RKO (cell line): ENCODE measurements around the gene DNAH12.
A peak's percentile ranks its signal among the peaks of the same experiment; 100 is the strongest.
"Not testable (repeated sequence)": the region's sequence is repeated elsewhere in the genome, so short reads cannot be mapped to it uniquely, and the experiment has no call there.

Experiments used
- DNase-seq: peaks from one replicate; pipeline ENCODE4 v3.0.0-alpha.2; 2016; ENCODE audit warnings: low spot score

DNAH12 gene

DNA sequence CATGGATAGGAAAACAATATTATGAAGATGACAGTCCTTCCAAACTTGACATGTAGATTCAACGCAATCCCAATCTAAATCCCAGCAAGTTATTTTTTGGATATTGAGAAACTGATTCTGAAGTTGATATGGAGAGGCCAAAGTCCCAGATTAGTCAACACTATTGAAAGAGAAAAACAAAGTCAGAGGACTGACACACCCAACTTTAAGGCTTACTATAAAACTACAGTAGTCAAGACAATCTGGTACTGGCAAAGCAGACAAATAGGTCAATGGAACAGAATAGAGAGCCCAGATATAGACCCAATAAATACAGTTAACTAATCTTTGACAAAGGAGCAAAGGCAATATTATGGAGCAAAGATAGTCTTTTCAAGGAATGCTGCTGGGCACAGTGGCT, 132.4 kb downstream of the DNAH12 start:
- no peak for DNase-seq

DNA sequence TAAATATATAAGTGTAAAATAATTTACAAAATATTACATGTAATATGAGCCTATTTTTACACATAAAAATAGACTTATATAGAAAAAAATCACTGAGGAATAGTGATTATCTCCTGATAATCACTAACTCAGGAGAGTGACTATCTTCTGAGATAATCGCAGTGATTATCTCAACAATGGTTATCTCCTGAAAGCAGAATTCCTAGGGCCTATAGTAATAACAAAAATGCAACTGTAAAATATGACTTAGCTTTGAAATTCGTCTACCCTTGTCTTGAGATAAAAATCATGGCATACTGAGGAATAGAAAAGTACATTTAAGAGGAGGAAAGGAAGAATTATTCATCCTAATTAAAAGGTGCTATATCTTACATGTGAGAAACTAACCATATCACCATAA, 134.7 kb downstream of the DNAH12 start:
- DNase-seq = no peak

DNA sequence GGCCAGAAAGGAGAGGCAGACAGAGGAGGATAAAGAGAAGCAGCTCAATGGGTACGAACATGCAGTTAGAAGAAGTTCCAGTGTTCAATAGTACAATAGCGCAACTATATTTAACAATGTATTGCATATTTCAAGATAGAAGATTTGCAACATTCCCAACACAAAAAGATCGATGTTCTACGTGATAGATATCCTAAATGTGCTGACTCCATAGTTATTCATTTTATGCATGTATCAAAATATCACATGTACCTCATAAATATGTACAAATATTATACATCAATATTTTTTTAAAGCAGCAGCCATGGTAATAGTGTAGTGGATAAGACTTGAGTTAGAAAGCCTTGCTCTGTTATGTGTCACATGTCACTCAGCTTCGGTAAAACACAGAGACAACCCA, 141.5 kb downstream of the DNAH12 start:
- no peak for DNase-seq

DNA sequence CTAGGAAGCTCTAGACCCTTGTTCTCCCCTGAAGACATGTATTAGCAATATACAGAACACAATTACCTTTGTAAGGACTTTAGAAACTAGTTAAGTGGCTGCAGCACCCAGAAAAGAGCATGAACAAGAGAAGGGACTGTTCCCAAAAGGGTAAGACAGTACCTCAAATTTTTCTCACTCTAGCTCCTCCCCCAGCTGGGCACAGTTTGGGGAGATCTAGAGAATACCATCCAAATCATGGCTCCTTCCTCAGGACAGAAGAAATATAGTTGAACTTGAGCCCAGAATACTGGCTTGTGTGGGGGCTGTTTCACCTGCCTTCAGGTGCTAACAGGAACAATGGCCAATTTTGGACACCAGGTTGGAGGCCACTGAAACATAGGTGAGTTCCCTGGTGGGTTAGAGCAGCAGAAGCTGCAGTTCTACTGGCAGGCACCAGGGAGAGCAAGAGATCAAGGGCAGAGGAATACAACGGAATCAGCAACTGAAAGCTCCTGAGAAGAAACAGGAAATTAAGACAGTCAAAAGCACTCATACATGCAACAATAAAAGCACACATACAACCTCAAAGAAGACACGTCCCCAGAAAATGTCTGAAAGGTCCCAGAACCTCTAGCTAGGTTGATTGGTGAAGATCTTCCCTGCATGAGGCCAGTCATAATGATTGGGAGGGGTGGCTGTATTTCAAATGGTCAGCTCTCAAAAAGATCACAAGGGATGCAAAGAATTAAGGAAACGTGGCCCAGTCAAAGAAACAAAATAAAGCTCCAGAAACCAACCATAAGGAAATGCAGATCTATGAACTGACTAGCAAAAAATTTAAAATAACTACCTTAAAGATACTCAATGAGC, 146.7 kb downstream of the DNAH12 start:
- peak; percentile 77 for DNase-seq

DNA sequence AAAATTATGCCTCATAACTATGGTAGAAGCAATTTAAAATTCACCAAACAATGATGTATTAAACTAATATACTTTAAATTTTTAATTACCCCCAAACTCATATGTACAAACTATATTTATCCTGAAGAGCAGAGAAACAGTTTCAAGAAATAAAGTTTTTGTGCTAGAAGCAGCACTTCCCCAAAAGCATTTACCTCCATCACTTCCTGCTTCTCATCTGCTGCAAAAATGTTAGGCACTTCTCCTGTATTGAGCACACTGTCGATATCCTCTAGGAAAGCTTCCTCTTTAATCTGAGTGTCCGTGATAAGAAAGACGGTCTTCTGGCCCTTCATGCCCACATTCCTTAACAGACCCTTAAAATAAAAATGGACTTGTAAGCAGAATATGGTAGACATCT, 150.2 kb downstream of the DNAH12 start:
- no peak for DNase-seq

DNA sequence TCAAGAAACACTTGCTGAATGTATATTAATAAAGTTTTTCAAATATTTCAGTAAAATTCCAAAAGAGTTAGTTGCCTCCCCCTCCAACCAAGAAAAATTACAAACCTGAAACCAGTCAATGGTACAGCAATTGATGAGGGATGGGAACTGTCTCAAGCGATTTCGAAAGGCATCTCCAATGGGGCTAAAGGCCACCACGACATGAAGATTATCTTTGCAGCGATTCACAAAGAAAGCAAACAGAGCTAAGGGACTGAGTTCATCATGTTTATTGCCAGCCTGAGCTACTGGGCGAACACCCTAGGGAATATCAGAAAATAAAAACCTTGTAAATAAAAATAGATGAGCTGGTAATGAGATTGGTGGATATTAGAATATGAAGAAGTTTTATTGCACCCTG, 152.4 kb downstream of the DNAH12 start:
- DNase-seq = no peak

DNA sequence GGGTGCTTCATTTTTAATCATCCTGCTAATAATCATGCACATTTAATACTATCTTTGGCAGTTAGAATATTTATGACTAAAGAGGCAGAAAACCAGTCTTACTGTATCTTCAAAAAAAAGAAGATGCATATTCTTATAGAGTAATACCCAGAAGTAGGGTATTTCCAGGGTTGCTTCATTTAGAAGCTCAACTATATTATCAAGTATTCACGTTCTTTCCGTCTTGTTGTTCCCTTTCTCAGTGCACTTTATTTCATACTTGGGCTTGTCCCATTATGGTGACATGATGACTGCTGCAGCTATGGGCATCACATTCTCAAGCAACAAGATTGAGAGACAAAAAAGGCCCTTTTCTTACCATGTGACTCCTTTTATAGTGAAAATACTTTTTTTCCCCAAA, 154.9 kb downstream of the DNAH12 start:
- no peak for DNase-seq

DNA sequence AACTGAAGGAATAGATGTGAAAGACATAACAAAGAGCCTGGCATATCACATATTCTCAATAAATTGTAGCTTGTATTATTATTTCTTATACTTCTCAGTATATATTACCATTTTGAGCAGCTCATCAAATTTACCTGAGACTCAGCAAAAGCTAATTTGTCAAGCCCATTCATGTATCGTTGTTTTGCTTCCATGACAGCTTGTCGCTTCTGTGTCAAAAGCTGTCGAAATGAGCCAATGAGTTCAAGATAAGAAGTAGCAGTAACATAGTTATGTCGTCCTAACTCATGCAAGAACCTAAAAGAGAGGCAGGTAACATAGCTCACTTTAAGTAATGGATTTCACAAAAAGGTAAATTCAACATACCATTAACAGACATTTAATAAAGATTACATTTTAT, 157.8 kb downstream of the DNAH12 start:
- DNase-seq = no peak

DNA sequence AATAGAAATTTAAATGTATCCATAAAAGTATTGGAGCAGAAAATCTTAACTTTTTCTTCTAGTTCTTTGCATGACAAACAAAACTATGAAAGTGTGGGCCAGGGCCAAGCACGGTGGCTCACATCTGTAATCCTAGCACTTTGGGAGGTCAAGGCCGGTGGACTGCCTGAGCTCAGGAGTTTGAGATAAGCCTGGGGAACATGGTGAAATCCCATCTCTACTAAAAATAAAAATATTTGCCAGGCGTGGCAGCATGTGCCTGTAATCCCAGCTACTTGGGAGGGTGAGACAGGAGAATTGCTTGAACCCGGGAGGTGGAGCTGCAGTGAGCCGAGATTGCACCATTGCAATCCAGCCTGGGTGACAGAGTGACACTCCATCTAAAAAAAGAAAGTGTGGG, 158.6 kb downstream of the DNAH12 start:
- no peak for DNase-seq

DNA sequence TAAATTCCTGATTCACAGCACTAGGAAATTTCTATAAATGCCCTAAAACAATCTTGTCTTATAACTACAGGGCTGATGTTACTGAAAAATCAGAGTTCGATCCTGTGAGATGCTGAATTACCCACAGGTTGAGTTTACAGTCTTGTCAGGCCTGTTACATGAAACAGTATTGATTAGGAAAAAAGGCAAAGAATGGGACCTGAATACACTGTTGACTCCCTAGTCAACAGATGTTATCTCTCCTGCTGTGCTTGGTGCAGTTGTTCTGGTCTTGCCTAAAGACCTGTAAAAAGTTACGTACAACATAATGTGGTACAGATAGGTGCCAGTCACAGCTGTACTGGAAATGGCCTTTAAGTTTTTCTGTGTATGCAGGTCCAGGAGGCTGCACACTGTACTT, 160.3 kb downstream of the DNAH12 start:
- no peak for DNase-seq

DNA sequence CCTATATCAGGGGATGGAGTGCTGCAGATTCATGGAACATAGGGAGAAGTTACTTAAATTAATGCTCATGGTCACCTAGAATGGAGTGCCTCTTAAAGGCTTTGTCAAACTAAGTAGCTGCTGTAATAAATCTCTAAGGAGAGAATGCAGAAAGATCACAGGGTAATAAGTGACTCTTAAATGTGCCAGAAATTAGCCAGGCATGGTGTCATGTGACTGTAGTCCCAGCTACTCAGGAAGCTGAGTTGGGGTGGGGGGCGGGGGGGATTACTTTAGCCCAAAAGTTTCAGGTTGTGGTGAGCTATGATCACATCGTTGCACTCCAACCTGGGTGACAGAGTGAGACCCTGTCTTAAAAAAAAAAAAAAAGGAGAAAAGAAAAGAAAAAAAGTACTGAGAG, 160.7 kb downstream of the DNAH12 start:
- DNase-seq = no peak

DNA sequence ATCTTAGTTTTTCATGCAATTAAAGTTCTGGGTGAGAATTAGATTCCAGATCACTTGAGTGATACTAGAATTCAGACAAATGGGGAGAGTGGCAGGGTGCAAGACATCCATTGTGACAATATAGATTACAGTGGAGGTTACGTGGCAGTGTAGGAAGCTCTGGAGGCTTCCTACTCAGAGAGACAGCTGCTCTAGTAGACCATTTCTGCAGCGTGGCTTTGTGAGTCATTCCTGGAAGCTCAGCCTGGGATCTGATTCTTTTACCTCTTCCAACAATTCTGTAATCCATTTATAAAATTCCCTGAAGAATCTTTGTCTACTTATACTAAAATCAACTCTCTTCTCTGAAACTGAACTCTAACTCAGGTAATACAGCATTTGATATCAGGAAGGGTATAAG, 161.2 kb downstream of the DNAH12 start:
- DNase-seq = no peak

DNA sequence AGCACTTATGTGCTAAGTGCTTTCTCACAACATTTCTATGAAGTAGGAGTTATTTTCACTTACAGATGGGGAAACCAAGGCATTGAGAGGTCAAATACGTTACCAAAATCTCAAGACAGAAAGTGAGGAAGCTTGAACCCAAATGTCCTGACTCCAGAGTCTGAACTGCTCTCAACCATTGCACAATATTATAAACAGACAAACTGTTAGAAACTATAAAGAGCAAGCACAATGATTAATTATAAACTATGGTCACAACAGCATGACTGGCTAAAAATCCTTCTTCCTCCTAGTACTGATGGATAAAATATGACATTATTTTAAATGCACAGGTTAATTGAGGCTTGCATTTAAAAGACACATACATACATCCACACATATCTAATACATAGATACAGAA, 173.8 kb downstream of the DNAH12 start:
- no peak for DNase-seq

DNA sequence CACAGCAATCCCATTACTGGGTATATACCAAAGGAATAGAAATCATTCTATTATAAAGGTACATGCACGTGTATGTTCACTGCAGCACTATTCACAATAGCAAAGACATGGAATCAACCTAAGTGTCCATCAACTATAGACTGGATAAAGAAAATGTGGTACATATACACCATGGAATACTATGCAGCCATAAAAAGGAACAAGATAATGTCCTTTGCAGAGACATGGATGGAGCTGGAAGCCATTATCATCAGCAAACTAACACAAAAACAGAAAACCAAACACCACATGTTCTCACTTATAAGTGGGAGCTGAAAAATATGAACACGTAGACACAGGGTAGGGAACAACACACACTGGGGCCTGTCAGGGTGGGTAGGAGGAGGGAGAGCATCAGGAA, 179.1 kb downstream of the DNAH12 start:
- not testable (repeated sequence) for DNase-seq

DNA sequence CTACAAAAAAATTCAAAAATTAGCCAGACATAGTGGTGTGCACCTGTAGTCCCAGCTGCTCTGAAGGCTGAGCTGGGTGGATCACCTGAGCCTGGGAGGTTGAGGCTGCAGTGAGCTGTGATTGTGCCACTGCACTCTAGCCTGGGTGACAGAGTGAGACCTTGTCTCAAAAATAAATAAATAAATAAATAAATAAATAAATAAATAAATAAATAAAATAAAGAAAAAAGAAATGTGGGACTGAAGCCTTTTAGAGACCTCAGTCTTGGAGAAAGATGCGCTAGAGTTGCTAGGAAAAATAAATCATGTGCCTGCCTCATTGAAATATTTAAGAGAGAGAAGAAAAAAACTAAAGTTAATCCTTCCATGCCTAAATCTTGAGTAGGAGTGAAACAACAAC, 187.9 kb downstream of the DNAH12 start:
- not testable (repeated sequence) for DNase-seq

DNA sequence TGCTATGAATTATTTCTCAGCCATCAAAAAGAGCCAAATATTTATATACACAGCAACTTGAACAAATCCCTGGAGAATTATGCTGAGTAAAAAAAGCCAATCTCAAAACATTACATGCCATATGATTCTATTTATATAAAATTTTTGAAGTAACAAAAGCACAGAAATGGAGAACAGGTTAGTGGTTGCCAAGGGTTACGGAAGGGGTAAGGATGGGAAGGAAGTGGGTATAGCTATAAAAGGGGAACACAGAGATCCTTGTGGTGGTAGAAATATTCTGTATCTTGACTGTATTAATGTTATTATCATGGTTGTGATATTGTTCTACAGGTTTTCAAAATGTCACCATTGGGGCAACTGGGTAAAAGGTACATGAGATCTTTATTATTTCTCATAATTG, 189.4 kb downstream of the DNAH12 start:
- DNase-seq = no peak

DNA sequence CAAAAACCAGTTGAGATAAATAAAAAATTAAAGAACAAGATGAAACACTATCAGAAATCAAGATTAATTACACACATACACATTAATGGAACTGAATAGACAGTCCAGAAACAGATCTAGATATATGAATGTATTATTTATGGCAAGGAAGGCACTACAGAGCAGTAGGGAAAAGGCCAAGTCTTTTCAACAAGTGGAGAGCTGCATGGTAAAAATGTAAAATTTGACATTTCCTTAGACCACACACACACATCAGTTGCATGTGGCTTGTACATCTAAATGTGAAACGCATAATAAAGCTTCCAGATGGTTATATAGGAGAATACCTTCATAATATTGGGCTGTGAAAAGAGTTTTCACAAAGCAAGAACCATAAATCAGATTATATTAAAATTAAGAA, 193.9 kb downstream of the DNAH12 start:
- DNase-seq = no peak

DNA sequence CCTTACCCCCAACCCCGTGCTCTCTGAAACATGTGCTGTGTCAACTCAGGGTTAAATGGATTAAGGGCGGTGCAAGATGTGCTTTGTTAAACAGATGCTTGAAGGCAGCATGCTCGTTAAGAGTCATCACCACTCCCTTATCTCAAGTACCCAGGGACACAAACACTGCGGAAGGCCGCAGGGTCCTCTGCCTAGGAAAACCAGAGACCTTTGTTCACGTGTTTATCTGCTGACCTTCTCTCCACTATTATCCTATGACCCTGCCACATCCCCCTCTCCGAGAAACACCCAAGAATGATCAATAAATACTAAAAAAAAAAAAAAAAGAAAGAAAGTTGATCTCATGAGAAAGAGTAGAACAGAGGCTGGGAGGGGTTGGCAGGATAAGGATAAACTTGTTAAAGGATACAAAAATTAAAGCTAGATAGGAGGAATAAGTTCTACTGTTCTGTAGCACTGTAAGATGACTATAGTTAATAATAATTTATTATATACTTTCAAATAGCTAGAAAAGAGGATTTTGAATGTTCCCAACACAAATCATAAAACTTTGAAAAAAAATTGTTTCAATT, 205.0 kb downstream of the DNAH12 start:
- not testable (repeated sequence) for DNase-seq

DNA sequence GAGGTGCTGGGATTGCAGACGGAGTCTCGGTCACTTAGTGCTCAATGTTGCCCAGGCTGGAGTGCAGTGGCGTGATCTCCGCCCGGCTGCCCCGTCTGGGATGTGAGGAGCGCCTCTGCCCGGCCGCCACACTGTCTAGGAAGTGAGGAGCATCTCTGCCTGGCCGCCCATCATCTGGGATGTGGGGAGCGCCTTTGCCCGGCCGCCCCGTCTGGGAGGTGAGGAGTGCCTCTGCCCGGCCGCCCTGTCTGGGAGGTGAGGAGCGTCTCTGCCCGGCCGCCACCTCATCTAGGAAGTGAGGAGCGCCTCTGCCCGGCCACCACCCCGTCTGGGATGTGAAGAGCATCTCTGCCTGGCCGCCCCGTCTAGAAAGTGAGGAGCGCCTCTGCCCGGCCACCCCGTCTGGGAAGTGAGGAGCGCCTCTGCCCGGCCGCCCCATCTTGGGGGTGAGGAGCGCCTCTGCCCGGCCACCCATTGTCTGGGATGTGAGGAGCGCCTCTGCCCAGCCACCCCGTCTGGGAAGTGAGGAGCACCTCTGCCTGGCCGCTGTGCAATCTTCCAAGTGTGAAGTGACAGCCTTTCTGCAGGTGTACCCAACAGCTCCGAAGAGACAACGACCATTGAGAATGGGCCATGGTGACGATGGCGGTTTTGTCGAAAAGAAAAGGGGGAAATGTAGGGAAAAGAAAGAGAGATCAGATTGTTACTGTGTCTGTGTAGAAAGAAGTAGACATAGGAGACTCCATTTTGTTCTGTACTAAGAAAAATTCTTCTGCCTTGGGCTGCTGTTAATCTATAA, 205.7 kb downstream of the DNAH12 start:
- DNase-seq = not testable (repeated sequence)

DNA sequence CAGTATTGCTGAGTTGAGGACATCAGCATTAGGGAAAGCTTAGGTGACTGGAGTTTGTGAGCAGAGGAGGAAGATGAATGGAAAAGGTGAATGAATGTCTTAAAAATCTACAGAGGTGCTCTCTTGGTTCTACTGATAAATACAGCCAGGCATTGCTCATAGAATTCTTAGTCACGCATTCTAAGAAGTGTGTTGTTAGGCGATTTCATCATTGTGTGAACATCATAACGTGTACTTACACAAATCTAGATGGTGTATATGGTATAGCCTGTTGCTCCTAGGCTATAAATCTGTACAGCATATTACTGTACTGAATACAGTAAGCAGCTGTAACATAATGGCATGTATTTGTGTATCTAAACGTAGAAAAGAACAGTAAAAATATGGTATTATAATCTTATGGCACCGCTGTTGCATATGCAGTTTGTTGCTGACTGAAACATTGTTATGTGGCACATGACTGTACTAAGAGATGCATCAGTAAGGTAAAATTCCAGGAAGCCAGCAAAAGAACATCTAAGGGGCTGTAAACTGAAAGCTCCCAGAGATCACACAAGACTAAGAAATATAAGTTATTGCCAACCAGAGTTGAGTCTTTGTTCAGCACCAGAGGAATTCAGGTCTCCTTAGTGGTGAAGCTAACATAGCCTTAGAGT, 208.7 kb downstream of the DNAH12 start:
- peak; percentile 58 for DNase-seq

DNA sequence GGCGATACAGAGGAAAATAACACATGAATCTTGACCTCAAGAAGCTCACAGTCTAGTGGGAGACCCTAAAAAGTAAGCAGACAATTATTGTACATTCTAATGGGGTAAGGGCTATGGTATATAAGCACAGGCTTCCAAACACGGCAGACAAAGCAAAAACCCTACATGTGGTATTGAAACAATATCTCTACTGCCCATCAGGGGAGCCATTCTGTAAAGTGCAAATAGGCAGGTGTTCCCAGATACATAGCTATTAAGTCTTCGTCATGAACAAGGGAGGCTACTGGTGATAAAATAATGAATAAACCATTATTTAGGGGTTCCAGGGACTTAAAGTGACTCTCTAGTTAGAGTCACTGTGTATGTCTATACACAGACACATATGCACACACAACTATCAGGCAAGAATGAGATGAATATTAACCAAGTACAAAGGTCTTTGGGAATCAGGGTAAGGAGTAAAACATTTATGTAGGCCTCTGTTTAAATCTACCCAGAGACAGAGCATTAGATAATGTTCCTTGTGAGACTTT, 213.0 kb downstream of the DNAH12 start:
- peak; percentile 9 for DNase-seq

DNA sequence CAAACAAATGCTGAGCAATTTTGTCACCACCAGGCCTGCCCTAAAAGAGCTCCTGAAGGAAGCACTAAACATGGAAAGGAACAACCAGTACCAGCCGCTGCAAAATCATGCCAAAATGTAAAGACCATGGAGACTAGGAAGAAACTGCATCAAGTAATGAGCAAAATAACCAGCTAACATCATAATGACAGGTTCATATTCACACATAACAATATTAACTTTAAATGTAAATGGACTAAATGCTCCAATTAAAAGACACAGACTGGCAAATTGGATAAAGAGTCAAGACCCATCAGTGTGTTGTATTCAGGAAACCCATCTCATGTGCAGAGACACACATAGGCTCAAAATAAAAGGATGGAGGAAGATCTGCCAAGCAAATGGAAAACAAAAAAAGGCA, 217.6 kb downstream of the DNAH12 start:
- not testable (repeated sequence) for DNase-seq
